ENCODE results near the gene GPR156. TPM values are rescaled to one million over a fixed set of nuclear protein-coding genes. Genes with fewer than 3 reads are reported as not detected.
"Not testable (repeated sequence)": the region's sequence is repeated elsewhere in the genome, so short reads cannot be mapped to it uniquely, and the experiment has no call there.

The GPR156 gene
- total RNA-seq, 1 experiment from 2014 or later: 1.7 TPM

- no peak for DNase-seq (ENCODE audit: low read depth)
These were observed 10.3 kb downstream of the GPR156 start for GRCh38 chr3:120274739-120275167.

GRCh38 chr3:120272286-120272685 is 12.7 kb downstream of the GPR156 start:
- no peak for DNase-seq (ENCODE audit: low read depth)

- no peak for DNase-seq (ENCODE audit: low read depth)
These were observed 19.0 kb downstream of the GPR156 start for GRCh38 chr3:120265989-120266388.

DNA sequence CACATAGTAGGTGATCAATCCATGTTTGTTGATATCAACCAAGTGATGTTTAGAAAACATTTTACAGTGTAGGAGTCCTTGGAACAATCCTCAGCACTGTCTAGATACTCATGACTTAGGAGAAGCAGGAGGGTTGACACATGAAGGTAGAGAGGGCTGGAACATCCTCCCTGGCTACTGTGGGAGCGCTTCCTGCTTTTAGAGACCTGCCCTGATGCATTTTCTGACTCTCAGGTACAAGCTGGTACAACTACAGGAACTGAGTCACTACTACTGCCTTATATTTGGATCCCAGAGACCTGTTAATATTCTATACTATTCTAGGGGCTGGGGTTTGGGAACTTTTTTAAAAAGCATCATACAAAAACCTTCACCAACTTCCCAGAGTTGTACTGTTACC is 20.1 kb downstream of the GPR156 start:
- no peak for DNase-seq (ENCODE audit: low read depth)

DNA sequence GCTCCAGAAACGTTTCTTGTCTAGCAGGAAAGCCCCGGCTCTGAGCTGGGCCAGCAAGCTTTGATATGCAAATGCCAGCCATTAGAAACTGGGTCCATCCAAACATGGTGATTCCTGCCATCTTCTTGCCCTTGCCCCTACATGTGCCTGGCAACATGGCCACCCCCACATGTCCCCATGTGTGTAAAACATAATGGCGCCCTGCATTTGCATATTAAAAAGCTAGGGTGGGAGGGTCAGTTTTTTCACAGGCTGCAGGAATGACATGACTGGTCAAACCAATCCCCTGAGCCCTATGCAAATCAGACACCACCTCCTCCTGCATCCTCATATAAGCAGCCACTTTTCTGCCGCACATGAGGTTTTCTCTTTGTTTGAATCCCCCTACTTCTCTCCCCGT is 21.2 kb downstream of the GPR156 start:
- no peak for DNase-seq (ENCODE audit: low read depth)

DNA sequence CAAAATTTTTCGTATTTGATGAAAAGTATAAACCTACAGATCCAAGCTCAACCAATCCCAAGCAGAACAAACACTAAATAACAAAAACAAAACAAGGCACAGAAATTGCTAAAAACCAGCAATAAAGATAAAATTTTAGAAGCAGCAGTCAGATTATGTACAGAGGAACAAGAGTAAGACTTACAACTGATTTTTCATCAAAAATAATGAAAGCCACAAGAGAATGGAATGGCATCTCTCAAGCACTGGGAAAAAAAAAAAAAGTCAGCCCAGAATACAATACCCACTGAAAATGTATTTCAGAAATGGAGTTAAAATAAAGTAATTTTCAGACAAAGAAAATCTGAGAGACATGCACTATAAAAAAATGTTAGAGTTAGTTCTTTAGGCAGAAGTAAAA is 27.0 kb downstream of the GPR156 start:
- no peak for DNase-seq (ENCODE audit: low read depth)

DNA sequence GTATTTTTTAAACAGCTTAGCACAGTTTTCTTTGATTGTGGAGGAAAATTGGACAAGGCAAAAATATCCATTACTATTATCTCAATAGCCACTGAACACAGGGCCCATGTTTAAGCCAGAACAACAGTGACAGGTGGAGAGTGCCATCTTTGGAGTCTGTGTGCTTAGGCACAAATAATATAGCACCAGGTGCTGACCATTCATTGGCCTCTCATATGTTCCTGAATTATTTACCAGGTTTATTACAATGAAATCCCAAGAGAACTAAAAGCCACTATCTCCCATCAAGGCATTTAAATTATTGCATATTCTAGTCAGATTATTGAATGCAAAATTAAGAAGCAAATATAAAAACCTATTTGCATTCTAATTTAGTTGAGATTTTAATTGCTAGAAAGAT is 39.6 kb downstream of the GPR156 start:
- DNase-seq (ENCODE audit: low read depth): no peak

DNA sequence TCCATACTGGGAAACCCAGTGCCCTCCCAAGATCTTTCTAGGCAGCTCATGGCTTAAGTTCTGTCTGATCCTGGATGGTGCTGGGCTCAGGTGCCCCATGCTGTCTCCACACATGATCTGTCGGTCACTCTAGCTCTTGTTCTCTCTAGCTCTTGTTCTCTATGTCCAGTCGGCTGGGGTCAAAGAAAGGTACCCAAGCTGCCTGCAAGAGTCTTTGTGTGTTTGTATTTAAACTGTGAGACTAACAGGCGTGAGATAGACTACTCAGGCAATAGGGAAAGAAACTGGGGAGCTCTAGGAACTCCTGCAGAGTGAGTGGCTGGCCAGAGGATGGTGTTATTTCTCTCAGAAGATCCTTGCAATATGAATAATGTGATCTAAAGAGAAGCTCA is 40.2 kb downstream of the GPR156 start:
- DNase-seq (ENCODE audit: low read depth): no peak

DNA sequence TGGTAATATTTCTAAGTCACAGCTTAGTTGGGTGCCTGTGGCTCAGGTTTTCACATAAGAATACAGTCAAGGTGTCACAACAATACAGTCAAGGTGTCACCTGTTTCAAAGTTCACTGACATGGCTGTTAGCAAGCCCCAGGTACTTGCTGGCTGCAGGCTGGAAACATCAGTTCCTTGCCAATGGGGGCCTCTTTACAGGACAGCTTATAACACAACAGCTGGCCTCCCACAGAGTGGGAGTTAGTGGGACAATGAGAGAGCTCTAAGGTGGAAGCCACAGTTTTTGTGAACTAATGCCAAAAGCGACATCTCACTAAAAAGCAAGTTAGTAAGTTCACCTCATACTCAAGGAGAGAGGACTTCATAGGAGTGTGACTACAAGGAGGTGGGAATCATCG is 45.4 kb downstream of the GPR156 start:
- no peak for DNase-seq (ENCODE audit: low read depth)

DNA sequence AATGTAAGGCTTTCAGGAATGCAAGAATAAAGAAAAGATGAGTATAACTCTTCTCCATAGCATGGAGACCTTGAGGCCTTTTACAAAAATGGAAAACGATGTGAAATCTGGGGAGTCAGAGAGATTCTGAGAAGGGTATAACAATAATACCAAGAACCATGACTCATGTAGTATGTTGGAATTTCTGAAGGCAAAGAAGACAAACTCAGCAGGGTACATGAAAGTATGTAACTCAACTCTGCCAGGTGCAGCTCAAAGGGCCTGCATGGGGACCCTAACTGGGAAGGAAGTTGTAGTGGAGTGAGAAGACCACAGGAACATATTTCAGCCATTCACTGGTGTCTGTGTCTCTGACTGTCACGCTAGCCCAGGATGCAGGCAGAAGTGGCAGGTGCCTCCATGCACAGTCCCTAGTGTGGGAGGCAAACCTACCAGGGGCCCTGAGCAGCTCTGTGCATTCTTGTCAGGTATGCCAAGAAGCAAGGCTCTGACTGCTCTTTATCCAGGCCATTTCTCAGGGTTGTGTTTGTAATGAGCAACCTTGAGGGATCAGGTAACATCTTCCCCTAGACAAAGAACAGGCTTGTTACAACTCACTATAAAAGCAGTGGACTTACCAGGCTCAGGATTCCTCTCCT is 57.2 kb downstream of the GPR156 start:
- DNase-seq (ENCODE audit: low read depth): no peak

DNA sequence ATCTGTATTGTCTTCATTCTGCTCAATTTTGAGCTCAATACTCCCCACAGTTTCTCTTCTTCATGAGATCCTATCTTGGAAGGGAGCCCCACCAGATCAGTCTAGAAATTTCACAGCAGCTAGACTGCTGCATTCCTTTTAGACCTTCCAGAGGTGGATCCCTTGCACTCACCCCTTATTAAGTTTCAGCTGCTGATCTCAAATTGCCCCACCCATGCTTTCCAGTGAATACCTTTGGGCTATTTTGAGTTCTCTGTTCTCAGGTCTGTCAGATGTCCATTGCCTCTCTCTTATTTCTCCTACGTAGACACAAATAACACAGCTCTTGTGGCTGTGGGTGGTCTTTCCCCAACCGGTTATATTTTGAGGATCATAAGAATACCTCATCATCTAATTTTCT is 60.8 kb downstream of the GPR156 start:
- no peak for DNase-seq (ENCODE audit: low read depth)

DNA sequence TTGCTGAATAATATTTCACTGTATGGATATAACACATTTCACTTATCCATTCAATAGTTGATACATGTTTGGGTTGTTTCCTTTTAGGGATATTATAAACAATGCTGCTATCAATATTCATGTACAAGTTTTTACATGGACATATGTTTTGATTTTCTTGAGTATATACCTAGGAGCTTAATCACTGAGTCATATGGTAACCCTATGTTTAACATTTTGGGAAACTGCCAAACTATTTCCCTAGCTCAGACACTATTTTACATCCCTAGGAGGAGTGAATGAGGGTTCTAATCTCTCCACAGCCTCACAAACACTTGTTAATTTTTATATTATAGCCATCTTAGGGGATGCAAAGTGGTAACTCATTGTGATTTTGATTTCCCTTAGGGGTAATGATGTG is 66.0 kb downstream of the GPR156 start:
- no peak for DNase-seq (ENCODE audit: low read depth)

GRCh38 chr3:120216633-120217032 is 68.4 kb downstream of the GPR156 start:
- not testable (repeated sequence) for DNase-seq (ENCODE audit: low read depth)

DNA sequence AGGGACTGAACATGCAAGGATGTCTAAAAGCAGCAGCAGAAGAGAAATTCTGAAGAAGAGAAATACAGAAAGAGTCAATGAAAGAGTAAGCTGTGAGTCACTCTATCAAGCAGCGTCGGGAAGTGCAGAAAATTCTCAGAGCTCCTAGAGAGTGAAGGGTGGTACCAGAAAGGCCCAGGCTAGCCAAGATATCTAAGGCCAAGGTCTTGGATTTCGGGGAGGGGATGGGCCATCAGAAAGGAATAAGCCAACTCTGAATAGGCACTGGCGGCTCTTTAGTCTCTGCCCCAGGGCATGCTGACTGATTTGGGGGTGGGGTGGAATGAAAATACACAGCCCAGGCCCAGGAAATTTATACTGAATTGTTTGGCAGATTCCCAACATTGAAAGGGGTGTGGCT is 70.8 kb downstream of the GPR156 start:
- DNase-seq (ENCODE audit: low read depth): no peak

GRCh38 chr3:120212505-120212904 is 72.5 kb downstream of the GPR156 start:
- DNase-seq (ENCODE audit: low read depth): no peak

DNA sequence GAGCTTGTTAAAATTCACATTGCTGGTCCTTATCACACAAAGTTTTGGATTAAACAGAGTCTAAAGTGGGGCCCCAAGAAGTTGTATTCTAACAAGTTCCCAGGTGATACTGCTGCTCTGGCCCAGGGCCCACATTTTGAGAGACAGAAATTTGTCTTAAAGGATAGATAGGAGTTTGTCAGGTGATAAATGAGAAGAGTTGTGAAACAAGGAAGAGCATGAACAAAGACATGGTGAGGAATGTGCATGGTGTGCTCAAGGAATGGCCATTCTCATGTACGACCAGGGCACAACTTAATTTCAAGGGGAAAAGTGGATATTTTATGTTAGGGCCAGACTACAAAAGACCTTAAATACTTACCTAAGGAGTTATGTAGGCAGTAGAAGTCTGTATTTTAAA is 75.6 kb downstream of the GPR156 start:
- DNase-seq (ENCODE audit: low read depth): no peak

DNA sequence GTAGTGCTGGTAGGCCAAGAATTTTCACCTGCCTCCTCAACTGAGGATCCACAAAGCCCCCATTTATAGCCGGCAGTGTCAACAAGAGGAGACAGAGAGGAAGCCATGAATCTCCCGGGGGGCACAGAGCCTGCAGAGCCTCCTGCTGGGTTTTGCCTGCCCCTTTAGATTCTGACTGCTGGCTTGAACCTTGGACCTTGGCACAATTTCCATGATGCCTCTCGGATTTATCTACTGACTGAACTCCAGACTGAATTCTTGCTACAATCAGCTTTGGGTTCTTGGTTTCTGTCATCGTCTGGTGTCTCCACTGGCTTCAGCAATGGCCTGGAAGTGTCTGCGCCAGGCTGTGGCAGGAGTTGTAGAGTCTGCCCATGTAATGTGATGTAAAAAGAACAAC is 80.7 kb downstream of the GPR156 start:
- no peak for DNase-seq (ENCODE audit: low read depth)

GRCh38 chr3:120203621-120204020 is 81.4 kb downstream of the GPR156 start:
- no peak for DNase-seq (ENCODE audit: low read depth)

- peak; percentile 34 for DNase-seq (ENCODE audit: low read depth)
These were observed 82.0 kb downstream of the GPR156 start for GRCh38 chr3:120203016-120203415.

DNA sequence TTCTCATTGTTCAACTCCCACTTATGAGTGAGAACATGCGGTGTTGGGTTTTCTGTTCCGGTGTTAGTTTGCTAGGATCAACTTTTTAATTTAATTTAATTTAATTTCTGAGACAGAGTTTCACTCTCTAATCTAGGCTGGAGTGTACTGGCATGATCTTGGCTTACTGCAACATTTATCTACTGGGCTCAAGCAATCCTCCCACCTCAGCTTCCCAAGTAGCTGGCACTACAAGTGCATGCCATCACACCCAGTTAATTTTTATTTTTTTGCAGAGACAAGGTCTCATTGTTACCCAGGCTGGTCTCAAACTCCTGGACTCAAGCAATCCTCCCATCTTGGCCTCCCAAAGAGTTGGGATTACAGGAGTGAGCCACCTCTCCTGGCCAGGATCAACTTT is 82.7 kb downstream of the GPR156 start:
- DNase-seq (ENCODE audit: low read depth): no peak

- no peak for DNase-seq (ENCODE audit: low read depth)
These were observed 84.4 kb downstream of the GPR156 start for GRCh38 chr3:120200493-120201235.

GRCh38 chr3:120198305-120198878 is 86.6 kb downstream of the GPR156 start:
- peak; percentile 33 for DNase-seq (ENCODE audit: low read depth)

DNA sequence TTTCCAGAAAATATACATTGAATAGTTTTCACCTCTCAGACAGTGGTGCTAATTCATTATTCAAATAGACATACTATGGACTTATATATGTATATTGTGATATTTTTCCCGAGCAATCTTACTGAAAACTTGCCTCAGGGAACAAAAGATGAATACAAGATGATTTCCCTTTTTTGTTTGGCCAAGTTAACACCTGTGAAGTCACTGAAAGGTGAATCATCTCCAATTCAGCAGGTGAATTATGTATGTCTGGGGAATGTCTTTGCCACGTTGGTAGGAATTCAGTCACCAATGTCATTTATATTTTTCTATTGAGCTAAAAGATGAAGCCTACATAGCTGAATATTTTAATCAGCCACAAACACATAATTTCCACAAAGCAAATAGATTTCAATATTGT is 88.2 kb downstream of the GPR156 start:
- DNase-seq (ENCODE audit: low read depth): no peak
